GM18502 (cell line): Measurements from ENCODE around the gene LIN7A.
"Not testable (repeated sequence)": the region's sequence is repeated elsewhere in the genome, so short reads cannot be mapped to it uniquely, and the experiment has no call there.

Experiments
- ATAC-seq: cut with Tn5 transposase; IDR thresholded peaks from one replicate; pipeline ENCODE4 v1.9.1; 2021; ENCODE audit warnings: mild to moderate bottlenecking; ENCODE audit not compliant: unreplicated experiment, poor library complexity

LIN7A gene

DNA sequence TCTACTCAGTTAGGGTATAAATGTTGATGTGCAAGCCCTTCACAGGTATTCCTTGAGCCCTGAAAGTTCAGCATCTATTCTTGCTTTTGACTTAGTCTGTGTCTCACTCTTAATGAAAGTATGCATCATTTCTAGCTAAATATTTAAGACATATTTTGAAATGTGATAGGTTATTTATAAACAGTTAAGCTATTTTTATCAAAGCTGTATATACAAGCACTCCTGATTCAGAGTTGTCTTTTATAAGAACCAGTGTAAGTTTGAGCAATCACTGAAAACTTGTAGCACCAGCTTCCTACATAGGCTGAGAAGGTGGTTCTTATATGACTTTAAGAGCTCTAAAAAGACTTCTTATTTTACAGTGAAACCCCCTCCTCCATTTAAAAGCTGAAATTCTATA, 122.4 kb downstream of the LIN7A start:
- ATAC-seq: no peak

DNA sequence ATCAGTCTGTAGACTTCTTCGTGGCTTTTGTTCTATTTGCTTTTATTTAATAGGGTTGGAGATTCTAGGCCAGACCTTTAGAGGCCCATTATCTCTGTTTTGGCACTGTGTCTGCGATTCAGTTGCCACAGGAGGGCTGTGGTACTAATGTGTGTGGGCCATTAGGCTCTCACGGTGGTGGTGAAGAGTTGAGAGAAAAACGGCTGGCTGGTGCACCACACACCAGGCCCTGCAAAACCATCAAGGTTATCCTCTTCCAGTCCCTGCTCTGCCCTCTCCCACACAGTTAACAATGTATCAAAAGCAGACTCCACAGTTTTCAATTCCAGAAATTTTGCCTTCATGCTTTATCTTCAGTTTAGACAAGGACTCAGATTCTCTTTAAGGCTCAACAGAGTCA, 123.3 kb downstream of the LIN7A start:
- no peak for ATAC-seq

DNA sequence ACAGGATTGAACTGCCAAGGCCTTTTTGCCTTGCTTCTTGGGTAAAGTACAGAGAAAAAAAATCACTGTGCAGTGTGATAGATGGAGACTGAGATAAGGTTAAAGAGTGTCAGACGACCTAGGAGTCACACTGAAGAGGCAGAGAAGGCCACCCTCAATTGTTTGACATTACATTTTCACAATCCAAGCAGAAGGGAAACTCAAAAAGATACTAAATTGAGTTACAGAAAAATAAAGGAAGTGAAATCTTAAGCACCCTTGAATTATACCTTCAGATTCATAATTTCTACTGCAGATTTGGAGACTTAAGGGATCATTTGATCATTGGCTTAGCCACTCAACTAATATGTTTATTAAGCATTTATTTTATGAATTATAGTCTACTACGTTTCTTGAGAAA, 123.9 kb downstream of the LIN7A start:
- ATAC-seq: peak; percentile 57

DNA sequence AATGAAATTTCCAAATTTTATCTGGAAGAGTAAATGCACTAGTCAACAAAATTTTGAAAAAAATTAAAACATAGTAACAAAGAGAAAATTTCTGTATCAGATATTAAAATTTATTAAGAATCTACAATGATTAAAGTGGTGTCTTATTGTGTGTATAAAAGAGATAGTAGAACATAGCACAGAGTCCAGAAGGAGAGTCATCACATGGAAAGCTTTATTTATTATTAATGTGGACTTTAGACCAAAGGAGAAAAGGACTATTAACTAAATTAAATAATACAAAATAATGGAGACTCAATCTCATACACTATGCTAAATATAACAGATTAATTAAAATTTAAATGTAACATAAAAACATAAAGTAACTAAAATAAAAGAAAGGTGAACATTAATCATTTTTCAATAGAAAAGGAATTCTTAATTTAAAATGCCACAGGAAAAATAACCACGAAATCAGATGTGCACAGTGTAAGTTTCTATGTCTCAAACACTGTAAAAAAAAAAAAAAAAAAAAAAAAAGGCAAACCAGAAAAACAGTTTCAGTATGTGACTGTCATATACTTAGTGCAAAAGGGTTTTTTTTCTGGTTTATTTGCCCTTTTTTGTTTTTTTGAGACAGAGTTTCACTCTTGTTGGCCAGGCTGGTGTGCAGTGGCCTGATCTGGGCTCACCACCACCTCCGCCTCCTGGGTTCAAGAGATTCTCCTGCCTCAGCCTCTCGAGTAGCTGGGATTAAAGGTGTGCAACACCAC, 125.6 kb downstream of the LIN7A start:
- no peak for ATAC-seq

DNA sequence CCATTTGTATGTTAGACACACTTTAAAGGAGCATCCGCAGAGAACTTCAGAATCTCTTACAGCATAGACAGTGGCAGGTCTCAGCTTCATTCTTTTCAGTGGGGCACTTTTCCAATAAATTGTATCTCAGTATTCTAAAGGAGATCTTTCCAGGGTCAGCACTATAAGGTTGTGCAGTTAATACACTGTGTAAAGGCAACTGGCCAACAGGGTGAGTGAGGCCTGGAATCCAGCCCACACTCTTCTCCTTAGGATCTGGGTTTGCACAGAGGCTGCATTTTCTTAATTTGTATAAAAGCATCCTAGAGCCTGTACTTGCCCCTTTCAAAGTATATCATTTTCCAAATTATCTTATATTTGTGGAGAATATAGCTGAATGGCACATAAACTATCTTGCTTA, 126.9 kb downstream of the LIN7A start:
- no peak for ATAC-seq

DNA sequence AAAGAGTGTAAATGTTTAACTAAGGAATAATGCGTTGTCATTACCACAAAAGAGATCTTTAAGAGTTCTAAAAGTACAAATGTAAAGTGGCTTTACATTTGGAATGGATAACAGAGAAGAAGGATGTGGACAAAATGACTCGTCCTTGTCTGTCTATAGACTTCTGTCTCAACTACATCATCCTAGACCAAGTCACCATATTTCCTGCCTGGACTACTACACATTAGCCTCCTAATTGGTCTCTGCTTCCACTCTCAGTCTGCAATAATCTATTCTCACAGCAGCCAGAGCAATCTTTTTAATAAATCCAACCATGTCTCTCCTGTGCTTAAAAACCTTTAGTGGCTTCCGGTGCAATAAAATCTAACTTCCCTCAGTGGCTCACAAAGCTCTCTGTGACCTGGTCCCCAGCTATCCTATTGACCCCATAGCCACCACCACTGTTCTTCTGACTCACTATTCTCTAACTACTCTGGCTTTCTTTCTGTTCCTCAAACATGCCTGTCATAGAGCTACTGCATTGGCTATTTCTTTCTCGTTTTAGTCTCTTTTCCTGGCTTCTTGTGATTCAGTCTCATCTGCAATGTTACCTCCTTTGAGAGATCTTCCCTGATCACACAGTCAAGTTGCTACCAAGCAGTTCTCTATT, 130.0 kb downstream of the LIN7A start:
- peak; percentile 94 for ATAC-seq

DNA sequence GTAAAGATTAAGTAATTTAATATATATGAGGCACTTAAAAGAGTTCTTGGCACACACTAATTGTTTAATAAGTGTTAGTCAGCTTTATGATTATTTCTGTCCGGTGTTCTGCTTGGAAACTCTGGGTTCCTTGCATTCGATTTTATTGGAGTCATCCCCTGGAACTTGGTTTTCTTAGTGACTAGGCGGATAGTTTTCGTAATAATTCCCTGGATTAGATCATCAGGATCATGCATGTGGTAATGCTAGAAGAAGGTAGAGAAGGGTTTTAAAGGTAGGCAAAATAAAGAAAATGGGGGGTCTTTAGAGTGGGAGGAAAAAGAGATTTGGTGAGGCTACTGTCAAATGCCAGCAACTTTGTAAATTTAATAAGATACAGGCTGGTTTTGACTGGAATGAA, 132.6 kb downstream of the LIN7A start:
- no peak for ATAC-seq

DNA sequence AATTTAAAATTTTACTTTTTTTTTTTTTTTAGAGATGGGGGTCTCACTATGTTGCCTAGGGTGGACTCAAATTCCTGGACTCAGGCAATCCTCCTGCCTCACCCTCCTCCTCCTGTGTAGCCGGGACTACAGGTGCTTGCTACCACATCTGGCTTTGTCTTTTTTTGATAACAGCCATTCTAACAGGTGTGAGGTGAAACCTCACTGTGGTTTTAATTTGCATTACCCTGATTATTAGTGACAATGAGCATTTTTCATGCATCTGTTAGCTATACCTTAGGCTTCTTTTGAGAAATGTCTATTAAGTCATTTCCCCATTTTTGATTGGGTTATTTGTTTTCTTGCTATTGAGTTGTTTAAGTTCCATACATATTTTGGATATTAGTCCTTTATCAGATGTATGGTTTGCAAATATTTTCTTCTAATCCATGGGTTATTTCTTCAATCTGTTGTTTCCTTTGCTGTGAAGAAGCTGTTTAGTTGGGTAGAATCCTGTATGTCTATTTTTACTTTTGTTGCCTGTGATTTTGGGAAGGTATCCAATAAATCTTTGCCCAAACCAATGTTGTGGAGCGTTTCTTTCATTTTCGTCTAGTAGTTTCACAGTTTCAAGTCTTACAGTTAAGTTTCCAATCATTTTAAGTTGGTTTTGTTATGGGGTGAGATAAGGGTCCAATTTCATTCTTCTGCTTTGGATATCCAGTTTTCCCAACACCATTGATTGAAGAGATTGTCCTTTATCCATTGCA, 134.9 kb downstream of the LIN7A start:
- peak; percentile 92 for ATAC-seq

DNA sequence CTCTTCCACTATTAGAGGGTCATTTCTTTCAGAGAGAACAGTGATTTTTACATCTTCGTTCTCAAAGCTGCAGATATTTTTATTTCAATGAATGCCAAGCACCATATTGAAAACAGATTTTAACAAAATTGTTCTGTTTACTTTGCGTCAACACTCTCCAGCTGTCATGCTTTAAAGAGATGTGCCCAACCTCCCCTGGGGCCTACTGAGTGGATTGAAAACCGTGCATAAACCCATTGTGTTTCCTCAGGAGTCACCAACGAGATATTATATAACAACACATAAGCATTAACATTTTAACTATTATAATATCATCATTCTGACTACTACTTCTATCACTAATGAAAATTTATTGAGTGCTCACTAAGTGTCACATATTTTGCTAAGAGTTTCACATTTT, 139.5 kb downstream of the LIN7A start:
- ATAC-seq: no peak

DNA sequence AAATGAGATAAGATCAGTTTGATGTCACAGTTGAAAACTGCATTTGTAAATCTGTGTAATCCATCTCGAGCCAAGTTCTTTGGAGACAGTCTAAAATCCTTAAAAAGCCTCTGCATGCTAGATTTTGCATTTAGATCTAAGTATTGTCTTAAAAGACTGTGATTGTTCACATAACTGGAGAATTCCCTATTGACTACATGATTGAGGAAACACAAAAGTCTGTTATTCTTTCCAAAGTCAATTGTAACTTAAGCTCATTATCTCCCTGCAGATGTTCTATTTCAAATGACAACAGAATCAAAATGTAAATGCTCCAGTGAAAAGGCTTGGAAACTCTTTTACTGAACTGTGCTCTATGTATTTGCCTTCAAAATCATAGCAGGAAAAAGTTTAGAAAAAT, 143.2 kb downstream of the LIN7A start:
- no peak for ATAC-seq

DNA sequence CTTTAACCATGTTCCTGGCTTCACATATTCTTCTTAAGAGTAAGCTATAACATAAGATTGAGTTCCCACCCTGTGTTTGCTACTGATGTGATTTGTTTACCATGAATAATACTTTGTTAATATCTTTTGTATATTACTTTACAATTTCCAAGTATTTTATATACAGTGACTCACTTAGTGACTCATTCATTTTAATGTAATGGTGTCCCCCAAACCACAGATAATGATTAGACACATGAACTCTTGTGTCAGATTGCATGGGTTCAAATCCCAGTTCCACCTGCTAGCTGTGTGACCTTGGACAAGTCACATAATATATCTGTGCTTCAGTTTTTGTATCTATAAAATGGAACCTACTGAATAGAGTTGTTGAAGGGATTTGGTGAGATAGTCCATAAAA, 144.9 kb downstream of the LIN7A start:
- ATAC-seq: no peak

DNA sequence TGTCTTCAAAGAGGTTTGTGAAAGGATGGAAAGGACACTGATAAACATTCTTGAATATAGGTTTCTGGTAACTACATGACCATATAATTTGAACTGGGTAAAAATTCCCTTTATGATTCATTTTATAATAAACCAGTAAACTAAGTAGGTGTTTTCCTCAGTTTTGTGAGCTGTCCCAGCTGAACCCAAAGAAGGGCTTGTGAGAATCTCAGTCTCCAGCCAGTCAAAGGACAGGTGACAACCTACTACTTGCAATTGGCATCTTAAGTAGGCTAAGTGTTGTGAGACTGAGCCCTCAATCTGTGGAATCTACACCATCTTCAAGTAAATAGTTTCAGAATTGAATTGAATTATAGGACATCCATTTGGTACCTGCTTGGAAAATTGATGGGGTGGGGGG, 145.9 kb downstream of the LIN7A start:
- ATAC-seq: no peak

DNA sequence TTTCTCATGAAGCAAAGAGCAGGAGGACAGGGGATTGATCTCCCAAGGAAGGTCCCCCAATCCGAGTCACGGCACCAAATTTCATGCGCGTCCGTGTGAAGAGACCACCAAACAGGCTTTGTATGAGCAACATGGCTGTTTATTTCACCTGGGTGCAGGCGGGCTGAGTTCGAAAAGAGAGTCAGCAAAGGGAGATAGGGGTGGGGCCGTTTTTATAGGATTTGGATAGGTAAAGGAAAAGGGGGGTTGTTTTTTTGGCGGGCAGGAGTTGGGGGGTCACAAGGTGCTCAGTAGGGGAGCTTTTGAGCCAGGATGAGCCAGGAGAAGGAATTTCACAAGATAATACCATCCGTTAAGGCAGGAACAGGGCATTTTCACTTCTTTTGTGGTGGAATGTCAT, 149.3 kb downstream of the LIN7A start:
- ATAC-seq: not testable (repeated sequence)

DNA sequence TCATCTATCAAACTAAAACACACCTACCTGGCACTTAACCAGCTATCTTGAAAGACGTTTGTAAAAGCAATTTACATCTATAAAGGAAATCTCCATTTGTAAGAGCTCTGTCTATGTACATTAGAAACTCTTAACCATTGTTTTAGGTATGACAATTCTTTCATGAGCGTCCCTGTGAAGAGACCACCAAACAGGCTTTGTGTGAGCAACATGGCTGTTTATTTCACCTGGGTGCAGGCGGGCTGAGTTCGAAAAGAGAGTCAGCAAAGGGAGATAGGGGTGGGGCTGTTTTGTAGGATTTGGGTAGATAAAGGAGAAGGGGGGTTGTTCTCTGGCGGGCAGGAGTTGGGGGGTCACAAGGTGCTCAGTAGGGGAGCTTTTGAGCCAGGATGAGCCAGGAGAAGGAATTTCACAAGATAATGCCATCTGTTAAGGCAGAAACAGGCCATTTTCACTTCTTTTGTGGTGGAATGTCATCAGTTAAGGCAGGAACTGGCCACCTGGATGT, 154.7 kb downstream of the LIN7A start:
- not testable (repeated sequence) for ATAC-seq

DNA sequence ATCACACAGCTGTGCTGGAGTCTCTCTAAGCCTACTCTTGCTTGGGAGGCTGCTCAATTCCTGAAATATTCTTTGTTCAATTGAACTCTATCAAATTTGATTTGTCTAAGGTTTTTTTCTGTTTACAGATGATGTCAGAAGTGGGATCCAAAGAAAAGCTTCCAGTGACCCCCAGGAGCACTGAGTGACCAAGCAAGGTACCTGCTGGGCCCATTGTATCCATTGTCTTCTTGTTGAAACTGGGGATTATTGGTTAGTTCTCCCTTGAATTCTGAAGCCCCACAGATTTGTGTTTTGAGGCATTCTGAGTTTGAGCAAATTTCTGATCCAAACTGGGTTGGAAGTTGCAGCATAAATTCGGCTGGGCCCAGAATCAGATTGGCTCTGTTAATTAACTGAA, 156.4 kb downstream of the LIN7A start:
- ATAC-seq: no peak

DNA sequence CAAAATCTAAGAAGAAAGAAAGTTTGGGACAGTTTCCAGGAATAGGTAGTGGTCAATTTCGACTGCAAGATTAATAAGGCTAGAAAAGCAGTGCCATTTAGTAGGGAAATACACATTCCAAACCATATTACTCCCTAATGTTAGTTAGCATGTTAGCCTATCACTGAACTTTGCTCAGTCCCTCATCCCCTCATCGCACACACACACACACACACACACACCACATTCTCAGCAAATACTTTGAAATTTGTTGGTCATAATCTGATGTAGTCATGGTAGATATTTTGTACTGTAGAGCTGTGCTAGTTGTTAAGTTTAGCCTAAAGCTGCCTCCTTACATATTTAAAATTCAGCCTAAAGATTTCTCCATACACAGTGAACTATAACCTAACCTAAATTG, 157.0 kb downstream of the LIN7A start:
- ATAC-seq: no peak

DNA sequence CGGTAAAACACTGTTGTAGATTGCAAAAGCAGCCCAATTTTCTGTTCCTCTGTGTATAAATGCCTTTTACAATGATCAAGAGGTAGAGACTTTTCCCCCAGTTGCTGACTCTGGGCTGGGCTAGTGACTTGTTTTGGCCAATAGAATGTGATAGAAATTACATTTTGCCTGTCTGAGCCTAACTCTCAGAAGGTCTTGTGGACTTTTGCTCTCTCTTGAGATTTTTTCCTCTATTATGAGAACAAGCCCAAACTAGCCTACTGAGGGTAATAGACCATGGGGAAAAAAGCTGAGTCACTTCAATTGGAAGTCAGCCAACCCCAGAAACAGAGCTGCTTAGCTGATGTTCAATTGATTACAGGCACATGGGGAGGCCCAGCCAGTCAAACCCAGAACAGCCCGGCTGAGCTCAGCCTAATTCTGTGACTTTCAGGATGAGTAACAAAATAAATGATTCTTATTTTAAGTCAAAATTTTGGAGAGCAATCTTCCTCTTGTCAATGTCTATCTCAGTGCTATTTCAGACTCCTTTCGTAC, 159.7 kb downstream of the LIN7A start:
- ATAC-seq: peak; percentile 97

DNA sequence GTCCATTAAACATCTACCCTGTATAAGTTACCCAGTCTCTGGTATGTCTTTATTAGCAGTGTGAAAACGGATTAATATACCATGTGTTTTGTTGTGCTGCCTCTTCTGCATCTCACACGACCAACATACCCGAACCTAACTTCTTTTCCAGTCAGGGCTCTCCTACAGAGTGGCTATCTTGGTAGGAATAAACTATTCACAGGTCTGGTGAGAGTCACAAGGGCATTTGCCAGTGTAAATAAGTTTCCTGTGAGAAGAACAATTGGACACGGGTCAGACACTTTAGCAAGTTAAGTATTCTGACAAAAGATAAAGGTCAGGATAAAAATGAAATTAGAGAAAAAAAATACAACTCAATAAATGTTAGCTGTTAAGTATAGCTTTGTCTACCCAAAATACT, 160.1 kb downstream of the LIN7A start:
- ATAC-seq: peak; percentile 1

DNA sequence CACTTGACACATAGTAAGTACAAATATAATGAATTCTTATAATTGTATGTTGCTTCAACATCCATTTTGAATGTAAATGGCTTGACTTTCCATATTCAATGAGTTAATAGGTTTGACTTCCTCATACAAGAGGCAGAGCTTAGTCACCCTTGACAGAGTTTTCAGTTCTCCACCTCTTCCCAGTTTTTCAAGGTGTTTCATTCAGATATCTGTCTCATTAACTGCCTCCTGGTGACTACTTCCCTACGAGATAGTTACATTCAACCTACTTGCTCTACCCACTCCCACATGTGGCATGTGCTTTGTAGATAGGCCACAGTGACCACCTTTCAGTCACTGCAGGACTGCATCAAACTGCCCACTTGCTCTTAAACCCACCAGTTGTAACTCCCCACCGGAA, 161.0 kb downstream of the LIN7A start:
- ATAC-seq: no peak

DNA sequence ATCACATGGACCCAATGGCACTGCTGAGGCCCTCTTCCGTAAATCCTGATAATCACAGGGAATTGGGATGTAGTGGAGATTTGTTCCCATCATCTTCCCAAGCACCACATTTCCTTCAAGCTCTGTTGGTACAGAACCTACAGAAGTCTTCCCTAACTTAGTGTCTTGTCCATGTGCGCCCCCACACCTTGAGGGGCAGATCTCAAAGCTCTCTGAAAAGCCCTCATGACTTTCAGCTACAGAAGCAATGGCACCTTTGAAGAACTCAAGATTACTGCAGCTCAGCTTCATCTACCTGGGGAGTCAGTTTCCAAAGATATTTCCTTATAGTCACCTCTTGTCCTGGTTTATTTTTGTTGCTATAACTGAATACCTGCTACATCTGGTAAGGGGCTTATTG, 166.8 kb downstream of the LIN7A start:
- no peak for ATAC-seq

DNA sequence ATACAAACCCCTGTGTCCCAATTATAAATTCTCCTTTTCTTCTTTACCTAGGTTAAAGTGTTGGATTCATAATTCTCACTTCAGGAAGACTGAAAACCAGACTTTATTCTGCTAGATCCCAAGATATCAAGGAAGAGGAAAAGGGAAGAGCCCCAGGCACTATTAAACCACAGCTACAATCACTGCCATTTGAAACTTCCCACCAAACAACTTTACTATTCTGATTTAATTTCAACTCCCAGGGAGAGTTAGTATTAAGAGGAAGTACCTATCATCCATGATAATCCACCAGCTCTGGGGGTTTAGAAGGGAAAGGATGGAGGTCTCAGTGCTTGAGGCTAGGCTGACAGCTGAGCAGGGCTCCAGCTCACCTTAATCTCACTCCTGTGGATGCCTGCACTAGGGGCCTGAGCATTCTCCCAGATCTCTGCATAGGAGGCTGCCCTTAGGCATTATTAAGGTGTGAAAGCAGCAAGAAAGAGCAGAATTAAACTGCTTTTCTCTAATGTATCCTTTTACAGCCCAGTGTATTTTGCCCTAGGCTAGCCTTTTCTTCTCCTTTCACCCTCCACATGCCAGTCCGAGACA, 168.1 kb downstream of the LIN7A start:
- ATAC-seq: no peak
